SK-N-SH (cell line): Measurements from ENCODE around the gene SLC13A3. TPM values are rescaled to one million over a fixed set of nuclear protein-coding genes. Genes with fewer than 3 reads are reported as not detected.

Source experiments
- CTCF ChIA-PET: fragments of 300-600, 350-600 bp; formaldehyde crosslinking; extraction: SDS; loops from one replicate; lab custom pipeline; 2021; lab: Yijun Ruan, JAX
- POLR2A ChIA-PET: fragments of 350-600 bp; sonication (Branson Sonifier 250); formaldehyde crosslinking; extraction: SDS; loops from one replicate; lab custom pipeline; 2020; ENCODE audit warnings: antibody characterized with exemption, inconsistent platforms; lab: Yijun Ruan, JAX
- DNase-seq: peaks from one replicate; pipeline ENCODE4 v3.0.0; 2012
- H2AFZ ChIP-seq: fragments of 200-600 bp; sonication (generic); 2 replicates; pipeline ENCODE4 v1.8.1; 2016; ENCODE audit warnings: antibody characterized with exemption, mild to moderate bottlenecking, low read depth
- H3F3A ChIP-seq: fragments of 200-600 bp; sonication (generic); replicated peaks from 2 replicates; pipeline ENCODE3; 2016; ENCODE audit warnings: antibody characterized with exemption, mild to moderate bottlenecking; ENCODE audit not compliant: insufficient read depth
- H3K27ac ChIP-seq, 2 experiments: fragments of 200-500 bp in 1 of 2; fragments of 200-600 bp in 1 of 2; sonication (Bioruptor generic) in 1 of 2; sonication (generic), shearing (Covaris generic) in 1 of 2; 2 replicates each; pipeline versions ENCODE4 v1.5.1 to v1.6.1; 2014 to 2016; ENCODE audit warnings: low read depth in 2 of 2, inconsistent platforms in 1 of 2, low read length in 1 of 2, mild to moderate bottlenecking in 1 of 2, mixed read lengths in 1 of 2
- H3K27me3 ChIP-seq: fragments of 200-600 bp; sonication (generic), shearing (Covaris generic); 2 replicates; pipeline ENCODE4 v1.6.1; 2016; ENCODE audit warnings: mixed run types; ENCODE audit not compliant: insufficient read depth
- H3K36me3 ChIP-seq, 2 experiments: fragments of 200-500 bp in 1 of 2; fragments of 200-600 bp in 1 of 2; sonication (Bioruptor generic) in 1 of 2; sonication (generic) in 1 of 2; replicated peaks in 1 of 2; 2 replicates each; pipeline versions ENCODE3 to v1.5.1; 2014 to 2016; ENCODE audit warnings: low read length in 1 of 2, mild to moderate bottlenecking in 1 of 2; ENCODE audit not compliant: insufficient read depth in 2 of 2, control insufficient read depth in 1 of 2
- H3K4me1 ChIP-seq, 2 experiments: fragments of 200-500 bp in 1 of 2; fragments of 200-600 bp in 1 of 2; sonication (Bioruptor generic) in 1 of 2; sonication (generic), shearing (Covaris generic) in 1 of 2; 2 replicates each; pipeline versions ENCODE4 v1.5.1 to v1.6.1; 2014 to 2016; ENCODE audit warnings: low read depth in 1 of 2, low read length in 1 of 2, mixed run types in 1 of 2; ENCODE audit not compliant: insufficient read depth in 2 of 2, control insufficient read depth in 1 of 2
- H3K4me2 ChIP-seq: fragments of 200-600 bp; sonication (generic), shearing (Covaris generic); 2 replicates; pipeline ENCODE4 v1.6.1; 2017; ENCODE audit warnings: mixed run types
- H3K4me3 ChIP-seq, 2 experiments: fragments of 200-500 bp in 1 of 2; fragments of 200-600 bp in 1 of 2; sonication (Bioruptor generic) in 1 of 2; sonication (generic), shearing (Covaris generic) in 1 of 2; 2 replicates each; pipeline versions ENCODE4 v1.5.1 to v1.8.1; 2014 to 2016; ENCODE audit warnings: low read depth in 2 of 2, inconsistent platforms in 1 of 2, low read length in 1 of 2, mild to moderate bottlenecking in 1 of 2, mixed read lengths in 1 of 2, moderate library complexity in 1 of 2
- H3K79me2 ChIP-seq: fragments of 200-600 bp; sonication (generic); 2 replicates; pipeline ENCODE4 v1.8.1; 2017; ENCODE audit warnings: mild to moderate bottlenecking; ENCODE audit not compliant: insufficient read depth
- H3K9ac ChIP-seq: fragments of 200-600 bp; sonication (generic); 2 replicates; pipeline ENCODE4 v1.6.1; 2017; ENCODE audit warnings: mixed run types
- H3K9me2 ChIP-seq: fragments of 200-600 bp; sonication (generic); 2 replicates; pipeline ENCODE4 v1.6.1; 2017; ENCODE audit warnings: mixed run types
- H3K9me3 ChIP-seq: fragments of 200-600 bp; sonication (generic); 2 replicates; pipeline ENCODE4 v1.6.1; 2017; ENCODE audit warnings: mixed run types, mild to moderate bottlenecking, moderate library complexity
- H4K20me1 ChIP-seq: fragments of 200-600 bp; sonication (generic); 2 replicates; pipeline ENCODE4 v1.6.1; 2017; ENCODE audit warnings: mild to moderate bottlenecking, mixed run types; ENCODE audit not compliant: insufficient read depth
- CHD2 ChIP-seq: fragments of 150-350 bp; IDR thresholded peaks from 2 replicates; pipeline ENCODE4 v1.6.1; 2018; ENCODE audit warnings: low read length; ENCODE audit not compliant: partially characterized antibody
- EP300 ChIP-seq, 2 experiments: IDR thresholded peaks; 2 replicates each; pipeline versions ENCODE4 v1.4.0 to v1.6.1; 2012; ENCODE audit warnings: borderline replicate concordance in 1 of 2, low read depth in 1 of 2, low read length in 1 of 2
- FOSL2 ChIP-seq: IDR thresholded peaks from 2 replicates; pipeline ENCODE4 v1.4.0; 2012; ENCODE audit warnings: low read depth, mild to moderate bottlenecking, moderate library complexity, borderline replicate concordance
- GABPA ChIP-seq: IDR thresholded peaks from 2 replicates; pipeline ENCODE4 v1.4.0; 2012; ENCODE audit warnings: low read depth, mild to moderate bottlenecking
- GATA2 ChIP-seq: sonication (generic); formaldehyde crosslinking; IDR thresholded peaks from 2 replicates; pipeline ENCODE4 v1.5.0; 2020; ENCODE audit warnings: mild to moderate bottlenecking, missing genetic modification reagents
- JUND ChIP-seq: IDR thresholded peaks from 2 replicates; pipeline ENCODE4 v1.4.0; 2012
- MAX ChIP-seq: IDR thresholded peaks from 2 replicates; pipeline ENCODE4 v1.4.0; 2012; ENCODE audit warnings: low read depth
- MEF2A ChIP-seq: IDR thresholded peaks from 2 replicates; pipeline ENCODE4 v1.4.0; 2012; ENCODE audit warnings: low read depth, borderline replicate concordance
- MXI1 ChIP-seq: IDR thresholded peaks from 2 replicates; pipeline ENCODE4 v1.6.1; 2012; ENCODE audit warnings: mild to moderate bottlenecking, low read depth, low read length, improper control_type of control experiment
- SIN3A ChIP-seq: IDR thresholded peaks from 2 replicates; pipeline ENCODE4 v1.6.1; 2012; ENCODE audit warnings: low read depth, mild to moderate bottlenecking, low read length, moderate library complexity, borderline replicate concordance
- whole genome bisulfite sequencing: methylation state at CpG from one replicate; pipeline ENCODE4 v1.1.6; 2017; ENCODE audit warnings: low lambda C conversion rate; 5-methylcytosine and 5-hydroxymethylcytosine counted together
- polyA plus RNA-seq, 3 experiments: library from polyadenylated mRNA; depleted of rRNA; stranded (reverse); fragments of >200 nt; gene quantifications; 2 replicates each; pipeline ENCODE4 v1.2.3, GENCODE V29; 2012
- TF ChIP-seq, protein P1 (sequence below): IDR thresholded peaks from 2 replicates; pipeline ENCODE4 v1.4.0; 2012; ENCODE audit warnings: low read depth, borderline replicate concordance

Gene SLC13A3
- polyA plus RNA-seq, 1 of the 3 experiments (the other 2 are of a cell fraction) = 0.10 TPM

DNA sequence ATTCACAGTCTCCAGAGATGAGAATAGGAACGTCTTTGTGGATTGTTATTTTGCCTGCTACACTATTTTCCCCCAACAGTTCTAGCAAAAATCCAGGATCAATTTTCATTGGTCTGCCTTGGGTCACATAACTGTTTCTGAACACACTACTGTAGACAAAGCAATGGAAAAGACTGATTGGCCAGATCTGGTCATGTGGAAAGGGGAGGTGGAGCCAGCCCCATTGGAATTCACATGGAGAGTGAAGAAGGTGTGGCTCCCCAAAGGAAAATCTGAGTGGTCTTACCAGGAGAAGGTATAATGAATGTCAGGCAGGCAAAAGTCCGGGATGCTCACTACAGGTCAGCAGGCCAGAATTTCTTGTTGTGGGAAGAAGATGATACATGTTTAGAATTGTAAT, 47.5 kb upstream of the SLC13A3 start:
- H3K4me1 ChIP-seq = peaks cover 0 to 2% of the 10 kb centered on the region in 2 experiments; a peak in 1 of 4 replicates
- H3K27ac ChIP-seq = no peak overlapping the region
- H3K79me2 ChIP-seq = no peaks in the 10 kb centered on the region
- H3K9me2 ChIP-seq = no peaks in the 10 kb centered on the region
- 73% methylated on average over 2 of the region's 2 CpGs for WGBS
- no peaks in the 10 kb centered on the region for H3K27me3 ChIP-seq
- no peaks in the 10 kb centered on the region for H3K36me3 ChIP-seq
- no peak overlapping the region for H3K4me2 ChIP-seq
- DNase-seq = no peak
- TF ChIP-seq GABPA (no peak), JUND (no peak), FOSL2 (no peak), MEF2A (no peak)
- TF ChIP-seq, all 33 proteins: peak for 0
- peaks cover 3% of the 10 kb centered on the region for H3F3A ChIP-seq
- no peak overlapping the region for H3K4me3 ChIP-seq
- H2AFZ ChIP-seq = no peak overlapping the region
- H3K9ac ChIP-seq = no peak overlapping the region
- POLR2A ChIA-PET = interaction anchor here (0.6 kb wide), 1 partner anchor 183 kb away, joined by 4 read pairs; no protein-coding TSS in a partner anchor
- H4K20me1 ChIP-seq = no peaks in the 10 kb centered on the region
- CTCF ChIA-PET = interaction anchor here (0.7 kb wide), 1 partner anchor 9 kb away, joined by 3 read pairs; no protein-coding TSS in a partner anchor
- no peaks in the 10 kb centered on the region for H3K9me3 ChIP-seq

GRCh38 chr20:46696791-46697279, 45.6 kb upstream of the SLC13A3 start:
- Histone ChIP-seq H3K9ac (no peak overlapping the region), H3K4me1 (peaks cover 0 to 2% of the 10 kb centered on the region in 2 experiments; a peak in 1 of 4 replicates), H2AFZ (no peak overlapping the region), H3K36me3 (no peaks in the 10 kb centered on the region), H3K27ac (no peak overlapping the region), H3K4me3 (no peak overlapping the region), H3K9me2 (no peaks in the 10 kb centered on the region), H3K9me3 (no peaks in the 10 kb centered on the region), H3F3A (peaks cover 6% of the 10 kb centered on the region), H3K27me3 (no peaks in the 10 kb centered on the region), H3K4me2 (no peak overlapping the region), H3K79me2 (no peaks in the 10 kb centered on the region), H4K20me1 (no peaks in the 10 kb centered on the region)
- DNase-seq = no peak
- POLR2A ChIA-PET = no interaction called here
- CTCF ChIA-PET = interaction anchor here (0.6 to 1.2 kb wide), 4 partner anchors 13 to 90 kb away, joined by 3 to 4 read pairs (median 3); no protein-coding TSS in a partner anchor
- 63% methylated on average over 2 of the region's 3 CpGs for WGBS
- TF ChIP-seq, protein P1, sequence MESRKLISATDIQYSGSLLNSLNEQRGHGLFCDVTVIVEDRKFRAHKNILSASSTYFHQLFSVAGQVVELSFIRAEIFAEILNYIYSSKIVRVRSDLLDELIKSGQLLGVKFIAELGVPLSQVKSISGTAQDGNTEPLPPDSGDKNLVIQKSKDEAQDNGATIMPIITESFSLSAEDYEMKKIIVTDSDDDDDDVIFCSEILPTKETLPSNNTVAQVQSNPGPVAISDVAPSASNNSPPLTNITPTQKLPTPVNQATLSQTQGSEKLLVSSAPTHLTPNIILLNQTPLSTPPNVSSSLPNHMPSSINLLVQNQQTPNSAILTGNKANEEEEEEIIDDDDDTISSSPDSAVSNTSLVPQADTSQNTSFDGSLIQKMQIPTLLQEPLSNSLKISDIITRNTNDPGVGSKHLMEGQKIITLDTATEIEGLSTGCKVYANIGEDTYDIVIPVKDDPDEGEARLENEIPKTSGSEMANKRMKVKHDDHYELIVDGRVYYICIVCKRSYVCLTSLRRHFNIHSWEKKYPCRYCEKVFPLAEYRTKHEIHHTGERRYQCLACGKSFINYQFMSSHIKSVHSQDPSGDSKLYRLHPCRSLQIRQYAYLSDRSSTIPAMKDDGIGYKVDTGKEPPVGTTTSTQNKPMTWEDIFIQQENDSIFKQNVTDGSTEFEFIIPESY = no peak
- TF ChIP-seq MXI1 (no peak), MEF2A (no peak), SIN3A (no peak), CHD2 (no peak)

DNA sequence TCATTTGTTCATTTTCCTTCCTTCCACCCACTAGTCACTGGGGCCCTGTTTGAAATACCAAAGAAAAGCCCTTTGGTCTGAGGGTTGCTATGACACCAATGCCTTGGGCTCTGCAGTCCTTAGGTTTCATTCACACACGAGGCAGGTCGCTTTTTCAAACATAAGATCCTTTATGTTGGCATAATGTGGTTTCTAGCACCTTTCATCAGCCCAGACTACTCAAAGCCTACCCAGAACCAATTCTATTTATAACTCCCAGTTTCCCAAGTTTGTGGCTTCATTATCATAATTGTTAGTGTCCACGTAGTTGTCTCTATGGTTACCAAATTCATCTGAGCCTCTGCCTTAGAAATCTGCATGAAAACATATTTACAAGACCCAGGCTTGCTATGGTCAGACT, 44.6 kb upstream of the SLC13A3 start:
- ChIA-PET POLR2A (no interaction called here), CTCF (interaction anchor here (0.7 to 1.2 kb wide), 2 partner anchors 43 to 152 kb away, joined by 3 to 4 read pairs; no protein-coding TSS in a partner anchor)
- DNase-seq = no peak
- no peaks in the 10 kb centered on the region for H3K9me2 ChIP-seq
- WGBS = 57% methylated on average over 3 of the region's 3 CpGs
- H3F3A ChIP-seq = peaks cover 5% of the 10 kb centered on the region
- no peaks in the 10 kb centered on the region for H3K9me3 ChIP-seq
- no peaks in the 10 kb centered on the region for H3K79me2 ChIP-seq
- TF ChIP-seq MAX (no peak), GATA2 (CRISPR knock-in tag) (no peak), EP300 (IDR thresholded peaks at IDR 0.05; ENCODE audit: borderline replicate concordance in 1 of 2, low read depth in 1 of 2, low read length in 1 of 2) (no peak)
- no peak overlapping the region for H3K4me3 ChIP-seq
- no peak overlapping the region; a peak in 2 of 4 replicates for H3K27ac ChIP-seq
- no peak overlapping the region for H2AFZ ChIP-seq
- H3K27me3 ChIP-seq = no peaks in the 10 kb centered on the region
- H3K4me2 ChIP-seq = no peak overlapping the region
- H3K9ac ChIP-seq = no peak overlapping the region
- no peaks in the 10 kb centered on the region for H4K20me1 ChIP-seq
- H3K4me1 ChIP-seq = peaks cover 0 to 2% of the 10 kb centered on the region in 2 experiments; a peak in 1 of 4 replicates
- H3K36me3 ChIP-seq = no peaks in the 10 kb centered on the region
